Activated T-helper 9 cell treated with anti-CD3 and anti-CD28 coated beads, Interleukin-2, amount 50 U/mL, for 16 hours (primary cell): ENCODE measurements around the gene ADGRL3.
"Not testable (repeated sequence)": the region's sequence is repeated elsewhere in the genome, so short reads cannot be mapped to it uniquely, and the experiment has no call there.

Experiments used
- DNase-seq: peaks from one replicate; pipeline ENCODE4 v3.0.0-alpha.2; 2020; ENCODE audit warnings: low read depth

Gene ADGRL3

DNA sequence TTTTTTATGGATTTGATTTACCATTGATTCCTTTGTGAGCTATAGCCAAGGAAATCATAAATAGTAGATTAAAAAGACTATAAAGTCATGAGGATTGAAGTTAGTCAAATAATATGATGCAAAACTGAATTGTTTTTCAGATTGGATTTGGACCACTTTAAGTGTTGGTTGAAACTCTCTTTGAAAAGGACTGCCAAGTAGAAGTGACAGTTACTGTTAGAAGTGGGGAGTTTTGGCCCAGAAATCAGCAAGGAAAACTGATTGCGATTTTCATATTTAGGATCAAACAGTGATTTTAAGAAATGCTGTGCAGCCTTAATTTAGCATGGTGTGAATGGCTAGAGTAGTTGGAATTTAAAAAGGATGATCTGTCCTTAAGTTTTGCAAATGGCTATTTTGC is 4.9 kb downstream of the ADGRL3 start:
- DNase-seq, result no peak

DNA sequence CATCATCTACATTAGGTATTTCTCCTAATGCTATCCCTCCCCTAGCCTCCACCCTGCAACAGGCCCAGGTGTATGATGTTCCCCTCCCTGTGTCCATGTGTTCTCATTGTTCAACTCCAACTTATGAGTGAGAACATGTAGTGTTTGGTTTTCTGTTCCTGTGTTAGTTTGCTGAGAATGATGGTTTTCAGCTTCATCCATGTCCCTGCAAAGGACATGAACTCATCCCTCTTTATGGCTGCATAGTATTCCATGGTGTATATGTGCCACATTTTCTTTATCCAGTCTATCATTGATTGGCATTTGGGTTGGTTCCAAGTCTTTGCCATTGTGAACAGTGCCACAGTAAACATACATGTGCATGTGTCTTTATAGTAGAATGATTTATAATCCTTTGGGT is 7.0 kb downstream of the ADGRL3 start:
- not testable (repeated sequence) for DNase-seq

- no peak for DNase-seq
These were observed 10.2 kb downstream of the ADGRL3 start for GRCh38 chr4:61210186-61210939.

GRCh38 chr4:61211781-61212180 is 11.7 kb downstream of the ADGRL3 start:
- no peak for DNase-seq

DNA sequence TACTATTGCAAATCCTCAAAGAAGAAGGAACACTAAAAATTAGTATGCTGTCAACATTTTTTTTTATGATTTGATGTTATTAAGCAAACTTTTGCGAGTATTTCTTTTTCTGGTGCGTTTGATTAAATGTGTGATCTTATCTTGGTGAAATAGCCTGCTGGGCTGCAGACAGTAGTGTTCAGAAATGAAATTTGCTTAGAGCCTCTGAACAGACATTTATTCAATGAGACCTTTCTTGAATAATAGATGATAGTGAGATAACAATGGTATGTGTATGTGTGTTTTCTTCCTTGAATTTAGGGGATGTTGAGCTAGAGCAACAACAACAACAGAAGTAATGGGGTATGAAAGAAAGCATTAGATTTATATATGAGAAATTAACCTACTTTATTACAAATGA is 12.7 kb downstream of the ADGRL3 start:
- DNase-seq, result no peak

DNA sequence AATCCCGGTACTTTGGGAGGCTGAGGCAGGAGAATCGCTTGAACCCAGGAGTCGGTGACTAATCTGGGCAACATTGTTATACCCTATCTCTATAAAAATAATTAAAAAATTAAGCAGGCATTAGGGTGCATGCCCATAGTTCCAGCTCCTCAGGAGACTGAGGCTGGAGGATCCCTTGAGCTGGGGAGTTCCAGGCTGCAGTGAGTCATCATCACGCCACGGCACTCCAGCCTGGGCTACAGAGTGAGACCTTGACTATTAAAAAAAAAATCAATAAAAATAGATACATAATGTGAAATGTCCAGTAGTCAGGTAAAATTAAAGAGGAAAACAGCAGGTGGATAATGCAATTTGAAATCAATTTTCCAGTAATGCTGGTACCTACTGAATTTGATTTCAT is 14.6 kb downstream of the ADGRL3 start:
- DNase-seq, result no peak

GRCh38 chr4:61217222-61217621 is 17.1 kb downstream of the ADGRL3 start:
- no peak for DNase-seq

DNA sequence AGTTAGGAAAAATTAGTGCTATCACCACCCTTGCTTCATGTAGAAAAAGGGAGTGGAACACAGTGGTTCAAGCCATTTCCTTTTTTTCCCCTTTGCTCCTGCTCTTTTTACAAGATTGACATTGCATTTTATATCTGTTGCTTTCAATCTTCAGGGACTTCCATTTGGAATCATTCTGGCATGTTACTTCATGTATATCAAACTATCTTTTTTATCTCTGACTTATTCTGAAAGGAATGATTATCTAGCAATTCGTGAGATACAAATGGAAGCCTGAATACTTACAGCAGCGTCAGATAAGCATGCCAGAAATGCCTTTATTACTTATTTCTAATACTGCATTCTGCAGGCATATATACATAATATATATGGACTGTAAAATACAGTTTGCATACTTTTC is 20.4 kb downstream of the ADGRL3 start:
- DNase-seq, result no peak

DNA sequence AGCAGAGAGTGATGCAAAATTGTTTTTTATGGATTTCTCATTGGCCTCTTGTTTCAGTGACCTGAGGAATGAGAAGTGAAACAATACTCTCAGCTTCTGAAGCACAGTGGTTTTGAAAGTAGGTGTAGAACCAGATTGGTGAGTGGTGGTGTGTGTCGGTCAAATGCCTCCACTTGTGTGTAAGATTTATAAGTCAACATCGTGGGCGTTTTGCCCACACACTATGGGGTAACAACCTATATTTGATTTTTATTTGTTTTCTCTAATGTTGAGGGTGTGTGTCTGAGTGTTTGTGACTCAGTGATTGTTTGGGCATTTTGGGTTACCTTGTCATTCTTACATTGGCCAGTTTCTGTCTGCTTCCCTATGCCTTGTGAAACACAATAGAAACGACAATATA is 23.3 kb downstream of the ADGRL3 start:
- no peak for DNase-seq

GRCh38 chr4:61224573-61224972 is 24.4 kb downstream of the ADGRL3 start:
- no peak for DNase-seq

DNA sequence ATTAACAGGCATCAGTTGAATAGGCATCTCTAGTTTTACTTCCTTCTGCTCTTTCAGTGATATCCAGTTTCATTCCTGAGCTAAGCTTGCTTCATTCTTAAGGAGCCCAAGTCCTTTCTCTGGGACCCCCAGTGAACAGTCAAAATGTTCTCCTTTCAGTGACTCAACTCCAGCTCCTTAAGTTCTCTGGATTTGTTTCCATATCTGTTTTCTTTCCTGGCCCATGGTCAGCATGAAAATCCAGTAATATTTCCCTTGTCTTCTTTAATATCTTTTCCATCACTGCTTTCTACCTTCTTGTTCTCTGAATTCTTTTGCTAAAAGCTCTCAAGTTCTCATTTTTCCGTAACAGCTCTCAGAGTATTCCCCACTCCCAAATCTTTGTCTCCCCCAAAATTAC is 25.5 kb downstream of the ADGRL3 start:
- DNase-seq, result no peak

DNA sequence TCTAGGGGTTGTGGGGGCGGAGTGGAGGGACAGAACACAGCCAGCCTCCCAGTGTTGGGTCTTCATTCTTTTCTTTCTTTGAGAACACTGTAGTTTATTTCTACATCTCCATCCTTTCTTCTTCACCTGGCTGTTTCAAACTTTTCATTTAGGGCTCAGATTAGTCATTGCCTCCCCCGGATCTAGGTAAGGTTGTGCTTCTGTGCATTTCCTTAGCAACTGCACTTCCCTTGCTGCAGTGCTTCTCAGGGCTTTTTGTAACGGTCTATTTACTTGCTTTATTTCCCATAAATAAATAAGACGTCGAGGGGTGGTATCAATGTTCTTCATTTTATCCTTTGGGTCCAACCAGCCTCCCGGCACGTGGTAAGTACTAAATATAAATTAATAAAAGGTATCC is 31.3 kb downstream of the ADGRL3 start:
- no peak for DNase-seq

DNA sequence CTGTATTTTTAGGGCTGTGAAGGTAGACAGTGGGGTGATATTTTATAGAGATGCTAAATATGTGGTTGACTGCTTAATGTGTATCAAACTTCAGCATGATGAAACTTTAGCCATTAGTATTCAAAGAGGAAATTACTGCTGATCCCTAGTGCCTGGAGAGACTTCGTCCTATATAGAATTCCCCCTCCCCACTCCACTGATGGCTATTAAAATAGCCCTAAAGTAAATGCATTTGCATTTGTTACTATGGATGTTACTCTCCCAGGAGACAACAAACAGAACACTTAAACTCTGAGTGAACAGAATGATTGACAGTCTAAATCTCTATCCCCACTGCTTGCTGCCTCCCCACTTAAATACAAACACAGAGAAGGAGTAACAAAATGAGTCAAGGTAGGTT is 39.1 kb downstream of the ADGRL3 start:
- no peak for DNase-seq

DNA sequence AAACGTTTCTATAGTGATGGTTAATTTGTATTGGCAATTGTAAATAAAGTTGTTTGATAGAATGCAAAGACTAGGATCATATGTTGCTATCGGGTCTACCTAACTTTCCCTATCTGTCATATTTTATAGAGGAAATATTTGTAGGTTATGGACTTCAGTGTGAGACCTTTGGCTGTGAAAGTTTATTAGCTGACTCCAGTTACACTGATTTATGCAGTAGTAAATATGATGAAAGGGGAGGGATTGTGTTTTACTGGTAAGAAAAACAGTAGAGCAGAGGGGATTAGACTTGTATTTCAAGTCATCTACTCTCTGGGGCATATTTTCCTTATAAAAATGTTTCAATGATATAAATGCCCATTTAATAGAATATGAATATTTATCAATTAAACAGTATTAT is 43.8 kb downstream of the ADGRL3 start:
- DNase-seq, result no peak

DNA sequence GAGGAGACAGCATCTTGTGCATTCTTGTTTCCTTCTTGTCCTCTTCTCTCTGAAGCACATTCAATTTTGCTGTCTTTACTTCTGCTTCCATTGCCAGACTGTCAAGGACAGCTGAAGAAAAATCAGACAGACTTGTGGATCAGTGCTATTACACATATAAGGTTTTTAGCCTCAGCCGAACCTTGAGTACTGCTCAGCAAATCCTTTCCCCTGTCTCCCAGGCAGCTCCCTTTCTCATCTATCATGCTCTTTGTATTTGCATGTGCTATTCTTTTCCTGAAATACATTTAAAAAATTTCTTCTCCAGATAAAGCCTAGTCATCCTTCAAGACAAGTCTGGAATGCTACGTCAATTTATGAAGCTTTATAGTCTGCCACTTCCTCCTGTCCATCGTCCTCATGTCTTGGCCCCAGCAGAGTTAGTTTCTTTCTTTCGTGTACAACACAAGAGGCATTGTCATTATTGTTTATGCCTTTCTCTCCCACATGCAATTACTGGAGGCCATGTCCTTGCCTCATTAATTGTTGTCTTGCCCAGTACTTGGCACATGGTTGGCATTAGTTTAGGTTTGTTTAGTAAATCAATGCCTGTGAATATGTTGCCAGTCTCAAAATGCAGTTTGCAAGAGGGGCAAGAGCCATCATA is 45.1 kb downstream of the ADGRL3 start:
- no peak for DNase-seq

DNA sequence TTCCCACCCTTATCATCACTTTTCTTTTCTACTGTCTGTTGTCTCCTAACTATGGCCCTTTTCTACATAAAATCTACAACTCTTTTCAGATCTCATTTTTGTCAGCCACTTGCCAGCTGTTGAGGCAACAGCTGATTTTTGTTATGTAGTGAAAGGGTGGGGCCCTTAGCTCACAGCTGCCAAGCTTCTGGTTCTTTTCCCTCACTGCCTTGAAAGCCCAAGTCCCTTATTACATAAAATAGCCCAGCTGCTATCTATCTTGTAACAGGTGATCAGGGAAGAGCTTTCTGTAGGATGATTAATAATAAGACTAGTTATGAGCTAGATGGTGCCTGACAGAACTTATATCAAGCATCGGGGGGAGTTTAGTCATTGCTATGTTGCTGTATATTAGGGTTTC is 45.9 kb downstream of the ADGRL3 start:
- DNase-seq, result no peak

DNA sequence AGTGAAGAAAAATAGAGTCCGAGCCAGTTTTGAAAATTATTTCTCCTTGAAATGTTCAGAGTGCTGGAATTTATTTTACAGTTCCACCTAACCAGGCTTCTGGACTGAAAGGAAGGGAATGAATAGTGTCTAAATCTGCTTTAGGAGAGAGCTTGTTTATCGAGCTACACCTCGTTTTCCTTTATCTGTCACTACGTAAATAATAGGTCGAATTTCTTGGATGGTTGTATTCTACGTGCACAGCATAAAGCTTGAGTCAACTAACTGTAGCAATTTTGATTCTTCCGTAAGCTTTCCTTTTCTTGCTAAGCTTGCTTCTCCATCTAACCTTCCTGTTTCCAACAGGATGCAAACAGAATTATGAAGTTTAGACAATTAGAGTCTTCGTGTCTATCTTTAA is 48.6 kb downstream of the ADGRL3 start:
- no peak for DNase-seq

DNA sequence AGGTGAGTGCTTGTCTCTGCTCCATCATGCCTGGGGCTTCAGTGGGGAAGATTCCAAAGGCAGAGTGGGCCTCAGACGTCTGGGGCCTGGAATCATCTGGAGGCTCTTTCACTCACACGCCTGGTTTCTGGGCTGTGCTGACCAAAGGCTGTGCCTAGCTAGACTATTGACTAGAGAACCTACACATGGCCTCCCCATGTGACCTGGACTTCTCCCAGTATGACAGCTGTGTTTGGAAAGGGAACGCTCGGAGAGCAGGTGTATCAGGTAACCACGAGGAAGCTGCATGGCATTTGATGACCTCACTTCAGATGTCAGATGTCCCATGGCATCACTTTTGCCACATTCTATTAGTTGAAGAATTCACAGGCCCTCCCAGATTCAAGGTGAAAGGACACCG is 51.0 kb downstream of the ADGRL3 start:
- DNase-seq, result no peak

GRCh38 chr4:61254406-61254805 is 54.3 kb downstream of the ADGRL3 start:
- DNase-seq, result no peak

GRCh38 chr4:61273233-61273632 is 73.1 kb downstream of the ADGRL3 start:
- DNase-seq, result no peak

DNA sequence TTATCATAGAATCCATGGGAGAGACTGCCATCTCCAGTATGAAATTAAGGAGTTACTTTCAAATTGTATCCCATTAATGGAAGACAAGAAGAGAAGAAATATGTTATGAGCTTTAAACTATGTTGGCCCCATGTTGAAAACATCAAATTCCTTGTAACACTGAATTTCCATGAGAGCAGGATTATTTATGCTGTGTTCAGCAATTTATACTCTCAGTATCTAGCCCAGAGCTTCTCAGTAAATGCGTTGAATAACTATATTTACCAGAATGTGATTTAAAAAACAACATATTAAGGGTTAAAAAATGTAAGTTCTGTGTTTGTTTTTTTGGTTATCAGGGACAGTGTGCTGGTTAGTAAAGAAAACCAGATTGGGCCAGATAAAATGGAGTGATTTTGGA is 74.2 kb downstream of the ADGRL3 start:
- DNase-seq, result no peak

DNA sequence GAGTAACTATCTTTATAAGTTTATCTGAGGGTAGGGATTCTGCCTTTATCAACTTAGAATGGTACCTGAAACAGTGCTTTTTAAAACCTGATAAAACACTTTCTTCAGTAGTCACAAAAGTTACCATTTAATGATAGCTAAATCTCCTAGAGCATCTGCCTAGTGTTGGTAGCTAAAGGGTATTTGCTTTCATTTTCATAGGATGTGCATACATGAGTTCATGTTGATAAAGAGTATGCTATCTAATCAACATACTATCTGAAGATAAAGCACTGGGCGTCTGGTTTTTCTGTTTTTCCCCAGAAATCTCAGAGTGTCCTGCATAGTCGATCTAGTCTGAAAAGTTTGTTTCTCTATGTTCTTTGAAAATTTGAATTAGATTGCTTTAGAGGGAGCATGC is 75.1 kb downstream of the ADGRL3 start:
- no peak for DNase-seq

DNA sequence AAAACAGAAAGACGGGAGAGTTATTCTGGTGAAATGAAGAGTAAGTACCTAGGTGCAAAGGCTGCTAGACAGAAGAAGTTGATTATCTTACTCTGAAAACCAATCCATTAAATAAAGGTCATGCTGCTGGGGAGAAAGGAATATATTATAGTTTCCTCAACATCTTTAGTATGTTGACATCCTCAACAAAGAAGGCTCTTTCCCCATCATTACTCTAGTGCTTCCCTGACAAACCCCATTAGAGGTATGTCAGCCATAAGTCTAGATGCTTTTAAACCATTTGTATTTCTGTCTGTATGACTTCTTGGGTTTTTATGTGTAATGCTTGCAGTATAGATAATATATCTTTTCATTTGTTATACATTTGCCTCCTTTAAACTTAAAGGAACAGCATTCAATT is 75.9 kb downstream of the ADGRL3 start:
- DNase-seq, result no peak
